ENCODE data around the gene FBXO10. TPM values are rescaled to one million over a fixed set of nuclear protein-coding genes. Genes with fewer than 3 reads are reported as not detected.

The FBXO10 gene
- total RNA-seq, 1 donor from 2014 or later = 8.0 TPM

DNA sequence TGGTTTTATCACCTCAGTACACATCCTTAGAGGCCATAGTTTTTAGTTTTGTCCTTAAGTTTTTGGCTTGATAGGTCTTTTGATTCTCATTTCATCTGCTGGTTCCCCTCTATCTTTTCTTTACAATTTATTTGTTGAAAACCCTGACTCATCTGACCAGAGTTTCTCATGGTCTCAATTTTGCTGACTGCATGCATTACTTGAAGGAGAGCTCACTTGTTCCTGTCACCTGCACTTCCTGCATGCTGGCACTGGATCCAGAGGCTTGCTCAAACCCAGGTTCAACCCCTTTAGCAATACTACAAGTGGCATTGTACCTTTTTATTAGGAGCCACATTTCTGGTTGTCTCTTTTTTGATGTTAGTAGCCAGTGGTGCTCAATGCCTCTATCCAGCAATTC, 26.7 kb downstream of the FBXO10 start:
- intact Hi-C loops (cut with DNase I) = no loop called here

GRCh38 chr9:37547328-37547878, 28.8 kb downstream of the FBXO10 start:
- TF ChIP-seq CTCF (IDR thresholded peaks at IDR 0.05) = no peak
- no peak for DNase-seq
- Histone ChIP-seq H3K9me3 (no peaks in the 10 kb centered on the region), H3K27me3 (no peaks in the 10 kb centered on the region), H3K4me3 (no peak overlapping the region), H3K36me3 (no peaks in the 10 kb centered on the region), H3K27ac (no peak overlapping the region), H3K4me1 (no peaks in the 10 kb centered on the region)
- intact Hi-C loops (cut with DNase I) = no loop called here
- ATAC-seq = no peak

More for the DNA sequence above, 26.7 kb downstream of the FBXO10 start:
- no peaks in the 10 kb centered on the region for H3K4me1 ChIP-seq
- H3K36me3 ChIP-seq = no peaks in the 10 kb centered on the region
- no peaks in the 10 kb centered on the region for H3K9me3 ChIP-seq
- no peaks in the 10 kb centered on the region for H3K27me3 ChIP-seq
- no peak for ATAC-seq
- no peak for TF ChIP-seq CTCF (IDR thresholded peaks at IDR 0.05)
- no peak overlapping the region for H3K27ac ChIP-seq
- H3K4me3 ChIP-seq = no peak overlapping the region
- DNase-seq = no peak

DNA sequence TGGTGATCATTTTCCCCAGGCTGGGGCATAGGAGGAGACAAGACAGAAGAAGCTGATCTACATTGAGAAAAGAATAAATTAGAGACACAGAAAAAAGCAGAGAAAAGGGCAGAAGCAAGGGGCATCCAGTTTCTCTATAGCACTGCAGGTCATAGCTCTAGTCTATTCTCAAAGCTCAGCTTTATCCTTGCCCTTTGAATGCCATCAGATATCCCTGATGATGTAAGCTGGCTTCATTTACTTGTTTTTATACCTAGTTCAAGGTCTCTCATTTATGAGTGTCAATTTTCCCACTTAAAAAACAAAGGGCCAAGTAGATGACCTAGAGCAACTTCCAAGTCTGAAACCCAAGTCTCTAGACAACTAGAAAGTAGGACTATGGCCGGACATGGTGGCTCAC, 32.7 kb downstream of the FBXO10 start:
- intact Hi-C loops (cut with DNase I) = no loop called here
- Histone ChIP-seq H3K27ac (no peak overlapping the region), H3K4me1 (no peaks in the 10 kb centered on the region), H3K27me3 (no peaks in the 10 kb centered on the region), H3K9me3 (no peaks in the 10 kb centered on the region), H3K36me3 (no peaks in the 10 kb centered on the region), H3K4me3 (no peak overlapping the region)
- TF ChIP-seq CTCF (IDR thresholded peaks at IDR 0.05) = no peak
- no peak for DNase-seq
- no peak for ATAC-seq

DNA sequence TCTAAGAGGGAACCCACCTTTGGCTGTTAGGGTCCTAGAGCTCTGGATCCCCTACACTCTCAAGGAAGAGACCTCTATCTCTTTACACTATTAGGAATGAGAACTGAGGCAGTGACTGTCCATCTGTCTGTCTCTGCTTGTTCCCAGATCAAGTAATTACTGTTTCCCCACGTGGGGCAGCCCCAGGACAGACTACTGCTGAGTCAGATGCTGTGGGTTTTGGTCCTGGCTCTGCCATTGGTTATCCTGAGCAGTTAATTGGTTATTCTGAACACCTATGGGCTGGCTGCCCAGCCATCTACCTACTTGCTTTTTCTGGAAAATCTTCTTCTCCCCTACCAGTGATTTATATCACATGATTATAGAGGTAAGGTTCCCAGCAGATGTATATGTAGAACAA, 33.3 kb downstream of the FBXO10 start:
- no peak for TF ChIP-seq CTCF (IDR thresholded peaks at IDR 0.05)
- intact Hi-C loops (cut with DNase I) = no loop called here

DNA sequence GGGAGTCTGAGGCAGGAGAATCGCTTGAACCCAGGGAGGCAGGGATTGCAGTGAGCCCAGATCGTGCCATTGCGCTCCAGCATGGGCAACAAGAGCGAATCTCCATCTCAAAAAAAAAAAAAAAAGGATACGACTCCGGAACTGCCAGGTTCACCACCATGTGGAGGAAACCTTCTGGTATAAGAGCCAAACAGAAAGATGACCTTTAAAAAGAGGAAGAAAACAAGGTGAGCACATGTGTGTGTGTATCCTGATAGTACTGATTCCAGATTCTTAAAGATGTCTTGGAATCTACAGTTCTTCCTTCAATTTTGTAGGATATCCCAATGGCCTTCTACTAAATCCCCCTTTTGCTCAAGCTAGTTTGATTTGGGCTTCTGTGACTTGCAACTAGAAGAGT, 33.7 kb downstream of the FBXO10 start:
- Histone ChIP-seq H3K9me3 (no peaks in the 10 kb centered on the region), H3K36me3 (peaks cover 2% of the 10 kb centered on the region), H3K27ac (no peak overlapping the region), H3K4me1 (no peaks in the 10 kb centered on the region), H3K4me3 (no peak overlapping the region), H3K27me3 (no peaks in the 10 kb centered on the region)
- no peak for DNase-seq
- ATAC-seq = no peak
- no peak for TF ChIP-seq CTCF (IDR thresholded peaks at IDR 0.05)
- intact Hi-C loops (cut with DNase I) = no loop called here

More for the DNA sequence above, 33.3 kb downstream of the FBXO10 start:
- Histone ChIP-seq H3K4me3 (no peak overlapping the region), H3K9me3 (no peaks in the 10 kb centered on the region), H3K36me3 (no peaks in the 10 kb centered on the region), H3K27me3 (no peaks in the 10 kb centered on the region), H3K27ac (no peak overlapping the region), H3K4me1 (no peaks in the 10 kb centered on the region)
- ATAC-seq = no peak
- peak; percentile 19 for DNase-seq

GRCh38 chr9:37541465-37541864, 34.7 kb downstream of the FBXO10 start:
- intact Hi-C loops (cut with DNase I) = no loop called here

More at GRCh38 chr9:37541465-37541864, 34.7 kb downstream of the FBXO10 start:
- ATAC-seq (no peak), DNase-seq (no peak)
- no peaks in the 10 kb centered on the region for H3K9me3 ChIP-seq
- no peak for TF ChIP-seq CTCF (IDR thresholded peaks at IDR 0.05)
- no peaks in the 10 kb centered on the region for H3K4me1 ChIP-seq
- no peaks in the 10 kb centered on the region for H3K27me3 ChIP-seq
- H3K36me3 ChIP-seq = peaks cover 13% of the 10 kb centered on the region
- H3K4me3 ChIP-seq = no peak overlapping the region
- no peak overlapping the region for H3K27ac ChIP-seq
